Activated naive CD8-positive, alpha-beta T cell treated with anti-CD3 and anti-CD28 coated beads, Interleukin-2, amount 50 U/mL, for 24 hours (primary cell): ENCODE data around the gene OR2L5.

Experiments
- ATAC-seq: fragments of 150-1000 bp; cut with Tn5 transposase; one replicate; pipeline ENCODE4 v1.10.0; 2021
- DNase-seq: peaks from one replicate; pipeline ENCODE4 v3.0.0; 2021
- H3K27ac Mint-ChIP-seq: one replicate; pipeline ENCODE4 v1.8.0; 2021; ENCODE audit warnings: mild to moderate bottlenecking, mixed read lengths
- H3K27me3 Mint-ChIP-seq: one replicate; pipeline ENCODE4 v1.8.0; 2021; ENCODE audit warnings: mixed read lengths
- H3K36me3 Mint-ChIP-seq: one replicate; pipeline ENCODE4 v1.8.0; 2021; ENCODE audit warnings: low read depth, mixed read lengths
- H3K4me1 Mint-ChIP-seq: one replicate; pipeline ENCODE4 v1.8.0; 2021; ENCODE audit warnings: mixed read lengths
- H3K4me3 Mint-ChIP-seq: one replicate; pipeline ENCODE4 v1.8.0; 2021; ENCODE audit warnings: mild to moderate bottlenecking, moderate library complexity, mixed read lengths
- H3K9me3 Mint-ChIP-seq: one replicate; pipeline ENCODE4 v1.8.0; 2021; ENCODE audit warnings: mixed read lengths

Gene OR2L5

GRCh38 chr1:248013229-248013710, at the start of gene OR2L5:
TSS of gene OR2L5 (plus strand) at chr1:248013660. CDS start at chr1:248021948, 8,288 bp downstream.
- no peak within 1 kb of the TSS for H3K27ac Mint-ChIP-seq
- H3K4me3 Mint-ChIP-seq, result no peak within 1 kb of the TSS
- ATAC-seq, result no peak
- no peaks in the 10 kb centered on the region for H3K4me1 Mint-ChIP-seq
- peaks cover 32% of the 10 kb centered on the region for H3K9me3 Mint-ChIP-seq
- DNase-seq, result no peak
- no peaks in the 10 kb centered on the region for H3K27me3 Mint-ChIP-seq
- peaks cover 2% of the 10 kb centered on the region for H3K36me3 Mint-ChIP-seq

- peaks cover 7% of the 10 kb centered on the region for H3K27me3 Mint-ChIP-seq
- H3K4me3 Mint-ChIP-seq, result no peak within 1 kb of the TSS
- H3K27ac Mint-ChIP-seq, result no peak within 1 kb of the TSS
- no peak for ATAC-seq
- no peaks in the 10 kb centered on the region for H3K4me1 Mint-ChIP-seq
- H3K36me3 Mint-ChIP-seq, result no peaks in the 10 kb centered on the region
- DNase-seq, result no peak
- H3K9me3 Mint-ChIP-seq, result peaks cover 14% of the 10 kb centered on the region
These were observed 48.5 kb upstream of the OR2L5 start, which contains the start of gene OR2AK2 for GRCh38 chr1:247964933-247965332. TSS of gene OR2AK2 (plus strand) at chr1:247965233. CDS start at chr1:247965377, 144 bp downstream.

GRCh38 chr1:247966532-247967204, 46.8 kb upstream of the OR2L5 start:
- Mint-ChIP-seq H3K36me3 (no peaks in the 10 kb centered on the region), H3K27ac (no peak overlapping the region), H3K4me3 (no peak overlapping the region), H3K4me1 (no peaks in the 10 kb centered on the region), H3K9me3 (peaks cover 10% of the 10 kb centered on the region), H3K27me3 (peaks cover 7% of the 10 kb centered on the region)
- ATAC-seq (no peak), DNase-seq (no peak)

GRCh38 chr1:247992986-247993385, 20.5 kb upstream of the OR2L5 start:
- Mint-ChIP-seq H3K9me3 (no peaks in the 10 kb centered on the region), H3K4me1 (no peaks in the 10 kb centered on the region), H3K36me3 (no peaks in the 10 kb centered on the region), H3K27me3 (no peaks in the 10 kb centered on the region), H3K4me3 (no peak overlapping the region), H3K27ac (no peak overlapping the region)
- DNase-seq (no peak), ATAC-seq (no peak)

GRCh38 chr1:247998811-247999210, 14.6 kb upstream of the OR2L5 start:
- no peaks in the 10 kb centered on the region for H3K27me3 Mint-ChIP-seq
- no peak overlapping the region for H3K27ac Mint-ChIP-seq
- no peaks in the 10 kb centered on the region for H3K4me1 Mint-ChIP-seq
- DNase-seq, result no peak
- ATAC-seq, result no peak
- H3K4me3 Mint-ChIP-seq, result no peak overlapping the region
- H3K36me3 Mint-ChIP-seq, result no peaks in the 10 kb centered on the region
- peaks cover 9% of the 10 kb centered on the region for H3K9me3 Mint-ChIP-seq

- peaks cover 9% of the 10 kb centered on the region for H3K9me3 Mint-ChIP-seq
- H3K27me3 Mint-ChIP-seq, result no peaks in the 10 kb centered on the region
These were observed 13.3 kb upstream of the OR2L5 start for GRCh38 chr1:248000169-248000568.

GRCh38 chr1:248007778-248008177, 5.7 kb upstream of the OR2L5 start:
- Mint-ChIP-seq H3K9me3 (peaks cover 41% of the 10 kb centered on the region), H3K4me1 (no peaks in the 10 kb centered on the region), H3K4me3 (no peak overlapping the region), H3K36me3 (peaks cover 2% of the 10 kb centered on the region), H3K27me3 (no peaks in the 10 kb centered on the region), H3K27ac (no peak overlapping the region)
- no peak for DNase-seq
- ATAC-seq, result no peak

More at GRCh38 chr1:248000169-248000568, 13.3 kb upstream of the OR2L5 start:
- Mint-ChIP-seq H3K27ac (no peak overlapping the region), H3K36me3 (no peaks in the 10 kb centered on the region), H3K4me1 (no peaks in the 10 kb centered on the region), H3K4me3 (no peak overlapping the region)
- DNase-seq (no peak), ATAC-seq (no peak)

- H3K27ac Mint-ChIP-seq, result no peak overlapping the region
- H3K4me1 Mint-ChIP-seq, result no peaks in the 10 kb centered on the region
- H3K4me3 Mint-ChIP-seq, result no peak overlapping the region
- DNase-seq, result no peak
- peaks cover 2% of the 10 kb centered on the region for H3K36me3 Mint-ChIP-seq
- no peaks in the 10 kb centered on the region for H3K27me3 Mint-ChIP-seq
- peaks cover 33% of the 10 kb centered on the region for H3K9me3 Mint-ChIP-seq
- no peak for ATAC-seq
These were observed 3.8 kb upstream of the OR2L5 start for GRCh38 chr1:248009681-248010080.

GRCh38 chr1:248015803-248016202, 2.3 kb downstream of the OR2L5 start:
- Mint-ChIP-seq H3K9me3 (peaks cover 12% of the 10 kb centered on the region), H3K4me1 (no peaks in the 10 kb centered on the region), H3K4me3 (no peak overlapping the region), H3K36me3 (peaks cover 2% of the 10 kb centered on the region), H3K27me3 (no peaks in the 10 kb centered on the region), H3K27ac (no peak overlapping the region)
- DNase-seq, result no peak
- ATAC-seq, result no peak

GRCh38 chr1:248029770-248030169, 16.3 kb downstream of the OR2L5 start, which contains the start of gene OR2L2:
TSS of gene OR2L2 (plus strand) at chr1:248030070. CDS start at chr1:248038268, 8,198 bp downstream.
- no peak for ATAC-seq
- no peaks in the 10 kb centered on the region for H3K4me1 Mint-ChIP-seq
- H3K9me3 Mint-ChIP-seq, result peaks cover 24% of the 10 kb centered on the region
- no peaks in the 10 kb centered on the region for H3K27me3 Mint-ChIP-seq
- H3K27ac Mint-ChIP-seq, result no peak within 1 kb of the TSS
- no peaks in the 10 kb centered on the region for H3K36me3 Mint-ChIP-seq
- no peak within 1 kb of the TSS for H3K4me3 Mint-ChIP-seq
- DNase-seq, result no peak

- H3K27ac Mint-ChIP-seq, result no peak overlapping the region
- H3K4me1 Mint-ChIP-seq, result no peaks in the 10 kb centered on the region
- ATAC-seq, result no peak
- H3K36me3 Mint-ChIP-seq, result no peaks in the 10 kb centered on the region
- H3K9me3 Mint-ChIP-seq, result peaks cover 26% of the 10 kb centered on the region
- no peak overlapping the region for H3K4me3 Mint-ChIP-seq
- no peak for DNase-seq
- no peaks in the 10 kb centered on the region for H3K27me3 Mint-ChIP-seq
These were observed 31.7 kb downstream of the OR2L5 start for GRCh38 chr1:248045209-248045608.

- Mint-ChIP-seq H3K27me3 (no peaks in the 10 kb centered on the region), H3K4me3 (no peak within 1 kb of the TSS), H3K27ac (no peak within 1 kb of the TSS), H3K4me1 (no peaks in the 10 kb centered on the region), H3K9me3 (peaks cover 23% of the 10 kb centered on the region), H3K36me3 (no peaks in the 10 kb centered on the region)
- no peak for DNase-seq
- ATAC-seq, result no peak
These were observed 33.1 kb downstream of the OR2L5 start, which contains the start of gene OR2L3 for GRCh38 chr1:248046536-248046935. TSS of gene OR2L3 (plus strand) at chr1:248046836. CDS start at chr1:248060682, 13,846 bp downstream.

- DNase-seq, result no peak
- Mint-ChIP-seq H3K27ac (no peak overlapping the region), H3K4me3 (no peak overlapping the region), H3K9me3 (peaks cover 23% of the 10 kb centered on the region), H3K36me3 (no peaks in the 10 kb centered on the region), H3K27me3 (no peaks in the 10 kb centered on the region), H3K4me1 (no peaks in the 10 kb centered on the region)
- no peak for ATAC-seq
These were observed 33.5 kb downstream of the OR2L5 start for GRCh38 chr1:248047008-248047407.

GRCh38 chr1:248054671-248055070, 41.2 kb downstream of the OR2L5 start:
- no peaks in the 10 kb centered on the region for H3K36me3 Mint-ChIP-seq
- no peak overlapping the region for H3K27ac Mint-ChIP-seq
- H3K9me3 Mint-ChIP-seq, result peaks cover 9% of the 10 kb centered on the region
- H3K4me3 Mint-ChIP-seq, result no peak overlapping the region
- no peaks in the 10 kb centered on the region for H3K27me3 Mint-ChIP-seq
- ATAC-seq, result no peak
- H3K4me1 Mint-ChIP-seq, result no peaks in the 10 kb centered on the region
- no peak for DNase-seq

GRCh38 chr1:248055261-248055660, 41.8 kb downstream of the OR2L5 start:
- Mint-ChIP-seq H3K4me1 (no peaks in the 10 kb centered on the region), H3K36me3 (no peaks in the 10 kb centered on the region), H3K27me3 (no peaks in the 10 kb centered on the region), H3K4me3 (no peak overlapping the region), H3K9me3 (peaks cover 9% of the 10 kb centered on the region), H3K27ac (no peak overlapping the region)
- no peak for DNase-seq
- ATAC-seq, result no peak
